ENCODE data around the gene JAML. TPM values are rescaled to one million over a fixed set of nuclear protein-coding genes. Genes with fewer than 3 reads are reported as not detected.

JAML gene
- total and polyA plus RNA-seq, 8 donors, result 3.7 to 47.2 (median 7.1) TPM

- Histone ChIP-seq H3K27ac (no peak overlapping the region), H3K4me3 (no peak overlapping the region), H3K4me1 (peaks cover 4 to 8% of the 10 kb centered on the region in 2 donors), H3K27me3 (peaks cover 0 to 49% of the 10 kb centered on the region in 2 donors), H3K9me3 (no peaks in the 10 kb centered on the region), H3K36me3 (no peaks in the 10 kb centered on the region)
- ATAC-seq (no peak), DNase-seq (no peak)
- intact Hi-C loops (cut with DNase I), result no loop called here
- no peak for TF ChIP-seq CTCF (IDR thresholded peaks at IDR 0.05)
These were observed 56.5 kb downstream of the JAML start for GRCh38 chr11:118168316-118168715.

GRCh38 chr11:118167906-118168305 is 56.9 kb downstream of the JAML start:
- no peak for DNase-seq
- TF ChIP-seq CTCF (IDR thresholded peaks at IDR 0.05), result no peak
- Histone ChIP-seq H3K4me1 (peaks cover 4 to 8% of the 10 kb centered on the region in 2 donors), H3K27me3 (peaks cover 0 to 49% of the 10 kb centered on the region in 2 donors), H3K9me3 (no peaks in the 10 kb centered on the region), H3K4me3 (no peak overlapping the region), H3K36me3 (no peaks in the 10 kb centered on the region), H3K27ac (no peak overlapping the region)
- no peak for ATAC-seq
- intact Hi-C loops (cut with DNase I), result no loop called here

GRCh38 chr11:118167253-118167652 is 57.6 kb downstream of the JAML start:
- DNase-seq, result no peak
- peaks cover 0 to 49% of the 10 kb centered on the region in 2 donors for H3K27me3 ChIP-seq
- intact Hi-C loops (cut with DNase I), result no loop called here
- H3K36me3 ChIP-seq, result no peaks in the 10 kb centered on the region
- H3K4me3 ChIP-seq, result no peak overlapping the region
- ATAC-seq, result no peak
- H3K4me1 ChIP-seq, result peaks cover 4 to 8% of the 10 kb centered on the region in 2 donors
- H3K9me3 ChIP-seq, result no peaks in the 10 kb centered on the region
- no peak overlapping the region for H3K27ac ChIP-seq
- no peak for TF ChIP-seq CTCF (IDR thresholded peaks at IDR 0.05)

- H3K27ac ChIP-seq, result no peak overlapping the region
- TF ChIP-seq CTCF (IDR thresholded peaks at IDR 0.05), result no peak
- no peak for DNase-seq
- H3K9me3 ChIP-seq, result no peaks in the 10 kb centered on the region
- intact Hi-C loops (cut with DNase I), result no loop called here
- no peak overlapping the region for H3K4me3 ChIP-seq
- no peak for ATAC-seq
- peaks cover 0 to 43% of the 10 kb centered on the region in 2 donors for H3K27me3 ChIP-seq
- H3K36me3 ChIP-seq, result no peaks in the 10 kb centered on the region
- peaks cover 4% of the 10 kb centered on the region in 2 donors for H3K4me1 ChIP-seq
These were observed 58.2 kb downstream of the JAML start for GRCh38 chr11:118166641-118167040.

- Histone ChIP-seq H3K27ac (no peak overlapping the region), H3K27me3 (peaks cover 0 to 34% of the 10 kb centered on the region in 2 donors), H3K36me3 (no peaks in the 10 kb centered on the region), H3K4me1 (no peaks in the 10 kb centered on the region), H3K4me3 (no peak overlapping the region), H3K9me3 (no peaks in the 10 kb centered on the region)
- DNase-seq, result no peak
- intact Hi-C loops (cut with DNase I), result no loop called here
- ATAC-seq, result peak; percentile 33
- no peak for TF ChIP-seq CTCF (IDR thresholded peaks at IDR 0.05)
These were observed 59.9 kb downstream of the JAML start for GRCh38 chr11:118164885-118165284.

All from left lung (tissue), 10 donors.